ENCODE measurements around the gene LMBRD1. TPM values are rescaled to one million over a fixed set of nuclear protein-coding genes. Genes with fewer than 3 reads are reported as not detected.
"Not testable (repeated sequence)": the region's sequence is repeated elsewhere in the genome, so short reads cannot be mapped to it uniquely, and the experiment has no call there.

The LMBRD1 gene
- total RNA-seq, 2 experiments from 2014 or later = 19.6 to 22.5 TPM

- ChIA-PET POLR2A (interaction anchor here (0.7 to 1.9 kb wide), 5 partner anchors 17 to 245 kb away, joined by 3 to 14 read pairs (median 4); no protein-coding TSS in a partner anchor), CTCF (interaction anchor here (0.8 to 7.5 kb wide), 9 partner anchors 12 to 312 kb away, joined by 3 to 132 read pairs (median 5); partner anchors contain the start of gene COL19A1)
- peak overlapping the region; percentile 85 for H3K4me3 Mint-ChIP-seq
- DNase-seq (peak; percentile 60), ATAC-seq (peak; percentile 39)
- H3K27ac Mint-ChIP-seq = peak overlapping the region; percentile 93
- H3K27me3 Mint-ChIP-seq (ENCODE audit: low read depth) = no peaks in the 10 kb centered on the region
- H3K36me3 Mint-ChIP-seq (ENCODE audit: low read depth) = peaks cover 14% of the 10 kb centered on the region
- H3K4me1 Mint-ChIP-seq (ENCODE audit: low read depth) = peaks cover 39% of the 10 kb centered on the region
- H3K9me3 Mint-ChIP-seq (ENCODE audit: insufficient read depth) = no peaks in the 10 kb centered on the region
These were observed 653 bp downstream of the LMBRD1 start for GRCh38 chr6:69796073-69796641.

- peaks cover 15% of the 10 kb centered on the region for H3K36me3 Mint-ChIP-seq (ENCODE audit: low read depth)
- ChIA-PET POLR2A (interaction anchor here (0.7 to 1.9 kb wide), 4 partner anchors 18 to 246 kb away, joined by 3 to 14 read pairs (median 8); no protein-coding TSS in a partner anchor), CTCF (interaction anchor here (1.2 to 7.5 kb wide), 6 partner anchors 11 to 72 kb away, joined by 3 to 132 read pairs (median 4); no protein-coding TSS in a partner anchor)
- peak overlapping the region; percentile 93 for H3K27ac Mint-ChIP-seq
- no peaks in the 10 kb centered on the region for H3K9me3 Mint-ChIP-seq (ENCODE audit: insufficient read depth)
- no peaks in the 10 kb centered on the region for H3K27me3 Mint-ChIP-seq (ENCODE audit: low read depth)
- H3K4me1 Mint-ChIP-seq (ENCODE audit: low read depth) = peaks cover 39% of the 10 kb centered on the region
- ATAC-seq = no peak
- peak overlapping the region; percentile 85 for H3K4me3 Mint-ChIP-seq
- no peak for DNase-seq
These were observed 1.2 kb downstream of the LMBRD1 start for GRCh38 chr6:69795469-69796072.

- Mint-ChIP-seq H3K27me3 (ENCODE audit: low read depth) (no peaks in the 10 kb centered on the region), H3K4me3 (no peak overlapping the region), H3K27ac (no peak overlapping the region), H3K4me1 (ENCODE audit: low read depth) (peaks cover 34% of the 10 kb centered on the region), H3K9me3 (ENCODE audit: insufficient read depth) (no peaks in the 10 kb centered on the region), H3K36me3 (ENCODE audit: low read depth) (peaks cover 28% of the 10 kb centered on the region)
- DNase-seq (no peak), ATAC-seq (no peak)
- ChIA-PET POLR2A (no interaction called here), CTCF (interaction anchor here (1.1 kb wide), 1 partner anchor 9 kb away, joined by 5 read pairs; no protein-coding TSS in a partner anchor)
These were observed 4.5 kb downstream of the LMBRD1 start for GRCh38 chr6:69792292-69792691.

GRCh38 chr6:69791065-69791471, 5.7 kb downstream of the LMBRD1 start:
- DNase-seq (no peak), ATAC-seq (no peak)
- H3K36me3 Mint-ChIP-seq (ENCODE audit: low read depth) = peaks cover 29% of the 10 kb centered on the region
- H3K9me3 Mint-ChIP-seq (ENCODE audit: insufficient read depth) = no peaks in the 10 kb centered on the region
- no peaks in the 10 kb centered on the region for H3K27me3 Mint-ChIP-seq (ENCODE audit: low read depth)
- H3K4me3 Mint-ChIP-seq = no peak overlapping the region
- CTCF ChIA-PET = no interaction called here
- peaks cover 30% of the 10 kb centered on the region for H3K4me1 Mint-ChIP-seq (ENCODE audit: low read depth)
- H3K27ac Mint-ChIP-seq = no peak overlapping the region
- POLR2A ChIA-PET = no interaction called here

- H3K36me3 Mint-ChIP-seq (ENCODE audit: low read depth) = peaks cover 28% of the 10 kb centered on the region
These were observed 6.2 kb downstream of the LMBRD1 start for GRCh38 chr6:69790629-69791028.

GRCh38 chr6:69789578-69789977, 7.2 kb downstream of the LMBRD1 start:
- no peak overlapping the region for H3K27ac Mint-ChIP-seq
- H3K27me3 Mint-ChIP-seq (ENCODE audit: low read depth) = no peaks in the 10 kb centered on the region
- no peak overlapping the region for H3K4me3 Mint-ChIP-seq
- no peak for DNase-seq
- POLR2A ChIA-PET = no interaction called here
- H3K4me1 Mint-ChIP-seq (ENCODE audit: low read depth) = peaks cover 28% of the 10 kb centered on the region
- CTCF ChIA-PET = no interaction called here
- peaks cover 28% of the 10 kb centered on the region for H3K36me3 Mint-ChIP-seq (ENCODE audit: low read depth)
- no peaks in the 10 kb centered on the region for H3K9me3 Mint-ChIP-seq (ENCODE audit: insufficient read depth)
- no peak for ATAC-seq

More at GRCh38 chr6:69790629-69791028, 6.2 kb downstream of the LMBRD1 start:
- ChIA-PET POLR2A (no interaction called here), CTCF (no interaction called here)
- ATAC-seq = no peak
- DNase-seq = no peak
- Mint-ChIP-seq H3K4me3 (no peak overlapping the region), H3K27ac (no peak overlapping the region), H3K4me1 (ENCODE audit: low read depth) (peaks cover 28% of the 10 kb centered on the region), H3K9me3 (ENCODE audit: insufficient read depth) (no peaks in the 10 kb centered on the region), H3K27me3 (ENCODE audit: low read depth) (no peaks in the 10 kb centered on the region)

GRCh38 chr6:69787436-69787835, 9.4 kb downstream of the LMBRD1 start:
- Mint-ChIP-seq H3K36me3 (ENCODE audit: low read depth) (peaks cover 27% of the 10 kb centered on the region), H3K4me1 (ENCODE audit: low read depth) (peaks cover 21% of the 10 kb centered on the region)
- ATAC-seq; CTCF ChIA-PET; H3K27ac Mint-ChIP-seq; DNase-seq; H3K4me3 Mint-ChIP-seq; H3K9me3 Mint-ChIP-seq (ENCODE audit: insufficient read depth); POLR2A ChIA-PET; H3K27me3 Mint-ChIP-seq (ENCODE audit: low read depth): not testable (repeated sequence)

- CTCF ChIA-PET = interaction anchor here (1.0 to 1.6 kb wide), 4 partner anchors 9 to 66 kb away, joined by 3 to 6 read pairs (median 4); partner anchors contain the start of gene LMBRD1
- POLR2A ChIA-PET = no interaction called here
- H3K4me1 Mint-ChIP-seq (ENCODE audit: low read depth) = peaks cover 18% of the 10 kb centered on the region
- ATAC-seq (no peak), DNase-seq (no peak)
- H3K36me3 Mint-ChIP-seq (ENCODE audit: low read depth) = peaks cover 29% of the 10 kb centered on the region
- H3K9me3 Mint-ChIP-seq (ENCODE audit: insufficient read depth) = no peaks in the 10 kb centered on the region
- H3K27me3 Mint-ChIP-seq (ENCODE audit: low read depth) = no peaks in the 10 kb centered on the region
- no peak overlapping the region for H3K4me3 Mint-ChIP-seq
- H3K27ac Mint-ChIP-seq = no peak overlapping the region
These were observed 11.1 kb downstream of the LMBRD1 start for GRCh38 chr6:69785697-69786096.

GRCh38 chr6:69784595-69785377, 12.0 kb downstream of the LMBRD1 start:
- no peak overlapping the region for H3K4me3 Mint-ChIP-seq

GRCh38 chr6:69783108-69783507, 13.7 kb downstream of the LMBRD1 start:
- CTCF ChIA-PET = interaction anchor here (1.1 to 1.8 kb wide), 3 partner anchors 10 to 33 kb away, joined by 3 to 8 read pairs (median 5); partner anchors contain the start of gene LMBRD1
- no peak for ATAC-seq
- no peaks in the 10 kb centered on the region for H3K27me3 Mint-ChIP-seq (ENCODE audit: low read depth)
- H3K4me1 Mint-ChIP-seq (ENCODE audit: low read depth) = peaks cover 18% of the 10 kb centered on the region
- DNase-seq = no peak
- no peak overlapping the region for H3K27ac Mint-ChIP-seq
- H3K4me3 Mint-ChIP-seq = no peak overlapping the region
- POLR2A ChIA-PET = no interaction called here
- H3K36me3 Mint-ChIP-seq (ENCODE audit: low read depth) = peaks cover 28% of the 10 kb centered on the region
- H3K9me3 Mint-ChIP-seq (ENCODE audit: insufficient read depth) = no peaks in the 10 kb centered on the region

More at GRCh38 chr6:69784595-69785377, 12.0 kb downstream of the LMBRD1 start:
- no peak for DNase-seq
- peak; percentile 60 for ATAC-seq
- Mint-ChIP-seq H3K4me1 (ENCODE audit: low read depth) (peaks cover 18% of the 10 kb centered on the region), H3K36me3 (ENCODE audit: low read depth) (peaks cover 29% of the 10 kb centered on the region), H3K27ac (no peak overlapping the region), H3K27me3 (ENCODE audit: low read depth) (no peaks in the 10 kb centered on the region), H3K9me3 (ENCODE audit: insufficient read depth) (no peaks in the 10 kb centered on the region)
- POLR2A ChIA-PET = no interaction called here
- CTCF ChIA-PET = interaction anchor here (1.0 to 1.8 kb wide), 5 partner anchors 10 to 65 kb away, joined by 3 to 8 read pairs (median 3); partner anchors contain the start of gene LMBRD1

- no peaks in the 10 kb centered on the region for H3K27me3 Mint-ChIP-seq (ENCODE audit: low read depth)
- H3K27ac Mint-ChIP-seq = no peak overlapping the region
- peaks cover 16% of the 10 kb centered on the region for H3K4me1 Mint-ChIP-seq (ENCODE audit: low read depth)
- H3K4me3 Mint-ChIP-seq = no peak overlapping the region
- ATAC-seq (no peak), DNase-seq (no peak)
- H3K36me3 Mint-ChIP-seq (ENCODE audit: low read depth) = peaks cover 38% of the 10 kb centered on the region
- no peaks in the 10 kb centered on the region for H3K9me3 Mint-ChIP-seq (ENCODE audit: insufficient read depth)
- POLR2A ChIA-PET = no interaction called here
- CTCF ChIA-PET = interaction anchor here (1.5 kb wide), 1 partner anchor 15 kb away, joined by 5 read pairs; no protein-coding TSS in a partner anchor
These were observed 16.1 kb downstream of the LMBRD1 start for GRCh38 chr6:69780585-69781178.

All from activated CD8-positive, alpha-beta T cell treated with anti-CD3 and anti-CD28 coated beads, Interleukin-2, amount 10 ng/mL, durations not matched to agents 7 days and 5 days (primary cell).